ENCODE results near the gene MGRN1.

Gene MGRN1

GRCh38 chr16:4603624-4604170 lies 20.9 kb upstream of the MGRN1 start:
- no peak for DNase-seq

DNA sequence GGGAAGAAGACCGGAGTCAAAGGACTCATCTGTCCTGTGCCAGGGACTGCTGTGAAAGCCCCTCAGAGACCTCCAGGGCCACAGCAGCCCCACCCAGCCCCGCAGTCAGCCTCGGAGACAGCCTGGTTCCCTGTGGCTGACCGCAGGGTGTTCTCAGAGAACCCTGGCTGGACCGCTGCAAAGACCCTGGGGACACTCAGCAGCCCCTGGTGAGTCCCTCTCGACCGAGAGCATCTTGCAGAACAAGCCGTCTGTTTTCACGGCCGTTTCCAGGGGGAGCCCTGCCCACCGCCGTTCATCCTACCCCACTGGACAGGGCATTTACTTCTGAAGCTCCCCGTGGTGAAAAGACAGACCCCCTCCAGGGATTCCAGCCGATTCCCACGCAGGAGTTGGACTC lies 20.2 kb upstream of the MGRN1 start:
- no peak for DNase-seq
- intact Hi-C loops (cut with DNase I): no loop called here

More at GRCh38 chr16:4603624-4604170, 20.9 kb upstream of the MGRN1 start:
- intact Hi-C loops (cut with DNase I): no loop called here

DNA sequence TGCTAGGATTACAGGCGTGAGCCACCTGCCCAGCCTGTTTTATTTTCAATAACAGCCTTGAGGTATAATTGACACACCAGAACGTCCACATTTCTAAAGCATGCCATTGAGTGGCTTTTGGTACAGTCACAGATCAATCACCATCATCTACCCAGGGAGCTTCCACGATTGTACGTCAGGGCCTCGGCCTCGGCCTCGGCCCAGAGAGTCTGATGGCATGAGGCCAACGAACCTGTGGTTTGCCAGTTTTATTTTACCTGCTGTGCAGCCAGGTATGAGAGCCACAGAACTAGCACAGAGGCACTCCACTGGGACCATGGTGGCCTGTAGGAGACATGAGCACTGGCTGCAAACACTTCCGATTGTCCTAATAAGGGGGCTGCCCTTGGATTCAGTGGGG lies 18.3 kb upstream of the MGRN1 start:
- intact Hi-C loops (cut with DNase I): no loop called here
- no peak for DNase-seq

GRCh38 chr16:4607841-4608703 lies 16.6 kb upstream of the MGRN1 start:
- no peak for DNase-seq
- intact Hi-C loops (cut with DNase I): no loop called here

- DNase-seq: no peak
- intact Hi-C loops (cut with DNase I): no loop called here
These were observed 16.0 kb upstream of the MGRN1 start for GRCh38 chr16:4608704-4608980.

DNA sequence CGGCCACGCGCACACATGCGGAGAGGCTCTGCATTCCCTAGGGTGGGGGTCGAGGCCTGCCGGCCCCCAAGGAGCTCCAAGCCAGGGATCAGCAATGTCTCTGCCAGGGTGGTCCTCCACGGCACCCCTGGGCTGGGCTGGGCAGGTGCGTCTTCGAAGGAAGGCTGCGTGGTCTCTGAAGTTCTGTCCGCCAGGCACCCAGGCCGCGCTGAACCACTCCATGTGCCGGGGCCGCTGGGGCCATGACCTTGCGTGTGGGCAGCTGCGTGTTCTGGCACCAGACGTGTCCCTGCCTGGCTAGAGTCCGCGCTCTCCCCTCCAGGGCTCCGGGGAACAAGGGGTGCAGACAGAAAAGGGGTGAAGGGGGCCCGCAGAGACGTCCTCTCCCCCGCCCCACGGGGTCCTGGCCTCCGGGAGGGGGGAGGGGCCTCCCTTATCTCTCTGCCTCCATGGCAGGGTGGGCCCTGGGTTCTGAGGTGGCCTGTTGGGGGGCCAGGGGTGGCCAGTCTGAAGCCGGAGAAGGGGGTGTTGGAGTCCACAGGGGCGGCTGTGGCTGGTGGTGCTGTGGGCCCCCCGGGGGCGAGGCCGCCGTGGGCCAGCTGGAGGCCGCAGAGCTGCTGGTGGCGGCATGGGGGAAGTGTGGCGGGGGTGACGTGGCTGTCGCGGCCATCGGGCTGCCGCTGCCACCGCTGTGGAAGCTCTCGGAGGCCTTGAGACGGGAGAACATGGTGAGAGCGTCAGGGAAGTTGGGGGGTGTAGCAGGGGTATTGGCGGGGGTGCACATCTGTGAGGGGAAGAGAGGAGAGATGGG lies 15.2 kb upstream of the MGRN1 start:
- peak in 2 of 10 donors; percentile 75 to 84 for DNase-seq
- intact Hi-C loops (cut with DNase I): loop anchor here (10.0 kb wide), 1 partner anchor 105 kb away; no protein-coding TSS in a partner anchor

- intact Hi-C loops (cut with DNase I): loop anchor here (10.0 kb wide), 1 partner anchor 106 kb away; no protein-coding TSS in a partner anchor
- no peak for DNase-seq
These were observed 14.3 kb upstream of the MGRN1 start for GRCh38 chr16:4610011-4611005.

DNA sequence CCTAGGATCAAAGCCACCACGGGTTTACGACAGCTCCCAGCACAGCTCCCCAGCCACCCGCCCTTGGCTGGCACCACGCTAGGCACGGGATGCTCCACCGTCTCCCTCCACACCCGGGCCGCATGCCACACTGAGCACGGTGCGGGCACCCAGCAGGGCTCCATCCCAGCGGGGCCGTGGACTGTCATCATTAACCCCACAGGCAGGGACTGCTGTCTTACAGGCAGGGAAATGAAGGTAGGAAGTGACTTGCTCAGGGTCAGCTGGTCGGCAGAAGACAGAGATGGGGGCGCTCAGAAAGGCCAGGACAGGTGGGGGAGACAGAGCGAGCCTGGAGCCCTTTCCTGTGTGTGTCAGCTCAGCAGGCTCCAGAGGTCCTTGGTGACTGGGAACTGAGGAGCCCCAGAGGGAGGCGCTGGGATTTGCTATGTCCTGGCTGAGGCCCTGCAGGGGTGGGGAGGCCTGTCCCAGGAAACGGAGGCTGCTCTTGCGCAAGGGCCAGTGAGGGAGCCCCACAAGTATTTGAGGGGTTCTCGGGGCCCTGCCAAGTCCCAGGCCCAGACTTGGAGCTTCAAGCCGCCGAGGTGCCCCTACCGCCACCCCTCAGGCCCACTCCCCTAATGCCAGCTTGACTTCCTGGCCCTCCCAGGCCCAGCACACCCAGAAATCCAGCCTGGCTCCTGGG lies 13.1 kb upstream of the MGRN1 start:
- intact Hi-C loops (cut with DNase I): loop anchor here (10.0 kb wide), 1 partner anchor 107 kb away; no protein-coding TSS in a partner anchor
- DNase-seq: no peak

DNA sequence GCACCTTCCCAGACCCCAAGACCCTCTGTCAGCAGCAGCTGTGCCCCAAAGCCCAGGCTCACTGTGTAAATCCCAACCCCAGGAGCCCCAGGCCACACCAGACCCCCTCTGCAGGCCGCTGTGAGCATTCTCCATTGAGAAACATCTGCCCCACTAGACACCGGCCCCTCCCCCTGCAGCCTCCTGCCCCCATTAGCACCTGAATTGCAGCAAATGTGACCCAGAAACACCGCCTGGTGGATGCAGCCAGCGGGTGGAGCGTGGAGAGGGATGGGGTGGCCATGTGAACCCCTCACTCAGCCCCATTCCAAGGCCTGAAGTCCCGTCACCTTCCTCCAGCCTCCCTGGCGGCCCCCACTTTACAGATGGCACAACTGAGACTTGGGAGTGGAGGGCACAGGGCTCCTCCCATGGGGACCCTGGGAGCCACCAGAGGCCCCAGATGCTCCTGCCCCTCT lies 12.1 kb upstream of the MGRN1 start:
- intact Hi-C loops (cut with DNase I): loop anchor here (10.0 kb wide), 1 partner anchor 108 kb away; no protein-coding TSS in a partner anchor
- no peak for DNase-seq

- DNase-seq: no peak
- intact Hi-C loops (cut with DNase I): loop anchor here (10.0 kb wide), 1 partner anchor 108 kb away; no protein-coding TSS in a partner anchor
These were observed 11.5 kb upstream of the MGRN1 start for GRCh38 chr16:4612977-4613635.

DNA sequence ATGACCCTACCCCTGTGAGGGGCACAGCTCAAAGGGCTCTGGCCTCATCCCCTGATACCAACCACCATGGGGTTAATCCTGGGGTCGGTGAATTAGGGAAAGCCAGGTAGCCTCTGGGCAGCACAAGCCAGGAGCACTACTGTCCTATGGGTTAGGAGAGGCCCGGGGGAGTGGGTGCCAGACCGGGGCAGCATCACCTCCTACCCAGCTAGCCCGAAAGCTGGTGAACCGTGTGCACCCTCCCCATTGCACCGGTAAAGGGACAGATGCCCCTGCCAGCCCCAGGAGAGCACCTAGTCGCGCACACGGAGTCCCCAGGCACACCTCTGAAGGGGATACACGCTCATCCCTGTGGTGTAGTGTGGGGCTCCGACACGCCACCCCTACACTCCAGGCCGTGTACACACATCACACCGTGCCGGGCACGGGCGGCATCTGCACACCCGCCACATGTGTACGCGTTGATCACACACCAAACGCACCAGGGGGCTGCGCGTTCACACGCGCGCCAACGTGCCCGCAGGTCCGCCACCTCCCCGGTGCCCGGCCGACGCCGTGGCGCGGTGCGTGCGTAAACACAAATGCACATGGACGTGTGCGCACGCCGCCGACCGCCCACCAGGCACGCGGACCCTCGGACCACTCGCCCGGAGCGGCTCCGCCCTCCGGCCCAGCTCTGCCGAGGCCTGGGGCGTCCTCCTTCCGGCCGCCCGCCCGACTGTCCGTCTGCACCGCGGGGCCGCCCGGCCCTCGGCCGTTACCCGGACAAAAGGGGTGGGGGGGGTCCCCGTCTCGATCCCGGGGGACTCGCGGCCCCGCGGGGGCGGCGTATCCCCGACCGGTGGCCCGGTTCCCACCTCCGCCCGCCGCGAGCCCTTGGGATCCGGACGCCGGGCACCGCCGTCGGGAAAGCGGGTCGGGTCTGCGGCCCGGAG lies 10.7 kb upstream of the MGRN1 start:
- DNase-seq: peak in 3 of 10 donors; percentile 18 to 83 (median 82)
- intact Hi-C loops (cut with DNase I): loop anchor here (10.0 kb wide), 1 partner anchor 109 kb away; no protein-coding TSS in a partner anchor

DNA sequence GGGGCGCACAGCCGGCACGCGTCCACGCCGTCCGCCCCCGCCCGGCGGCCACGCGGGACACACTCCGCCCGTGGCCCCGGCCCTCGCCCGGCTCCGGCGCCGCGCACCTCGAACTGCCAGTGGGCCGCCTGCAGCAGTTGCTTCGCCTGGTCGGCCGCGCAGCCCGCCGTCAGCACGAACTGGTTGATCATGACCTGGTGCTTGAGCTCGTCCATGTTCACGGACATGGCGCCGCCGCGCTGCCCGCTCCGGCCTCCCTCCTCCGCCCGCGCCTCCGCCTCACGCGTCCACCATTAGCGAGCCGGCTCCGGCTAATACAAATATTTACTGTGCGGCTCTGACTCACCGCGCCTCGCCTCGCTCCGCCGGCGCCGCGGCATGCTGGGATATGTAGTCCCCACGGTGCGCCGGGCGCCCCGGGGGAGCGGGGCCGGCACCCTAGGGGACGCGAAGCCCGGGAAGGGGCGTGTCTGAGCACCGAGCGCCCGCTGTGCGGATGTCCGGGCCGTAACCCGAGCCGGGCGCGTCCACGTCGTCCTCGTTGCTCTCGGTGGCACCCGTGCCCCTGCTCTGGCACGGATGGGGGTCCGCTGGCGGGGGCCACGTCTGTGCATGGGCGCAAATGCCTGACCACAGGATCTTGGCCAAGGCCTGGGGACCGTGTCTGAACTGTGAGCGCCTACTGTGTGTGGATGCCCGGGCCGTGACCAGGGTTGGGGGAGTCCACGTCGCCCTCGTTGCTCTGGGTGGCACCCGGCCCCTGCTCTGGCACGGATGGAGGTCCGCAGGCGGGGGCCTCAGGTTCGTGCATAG lies 9.8 kb upstream of the MGRN1 start, which contains the start of gene UBALD1:
TSS of gene UBALD1 (minus strand) at position 318 of the 813 bp plus-strand sequence. CDS start at position 227, 91 bp downstream.
- intact Hi-C loops (cut with DNase I): loop anchor here (5.0 to 10.0 kb wide), 2 partner anchors 78 to 110 kb away; partner anchors contain the start of gene NUDT16L1

DNA sequence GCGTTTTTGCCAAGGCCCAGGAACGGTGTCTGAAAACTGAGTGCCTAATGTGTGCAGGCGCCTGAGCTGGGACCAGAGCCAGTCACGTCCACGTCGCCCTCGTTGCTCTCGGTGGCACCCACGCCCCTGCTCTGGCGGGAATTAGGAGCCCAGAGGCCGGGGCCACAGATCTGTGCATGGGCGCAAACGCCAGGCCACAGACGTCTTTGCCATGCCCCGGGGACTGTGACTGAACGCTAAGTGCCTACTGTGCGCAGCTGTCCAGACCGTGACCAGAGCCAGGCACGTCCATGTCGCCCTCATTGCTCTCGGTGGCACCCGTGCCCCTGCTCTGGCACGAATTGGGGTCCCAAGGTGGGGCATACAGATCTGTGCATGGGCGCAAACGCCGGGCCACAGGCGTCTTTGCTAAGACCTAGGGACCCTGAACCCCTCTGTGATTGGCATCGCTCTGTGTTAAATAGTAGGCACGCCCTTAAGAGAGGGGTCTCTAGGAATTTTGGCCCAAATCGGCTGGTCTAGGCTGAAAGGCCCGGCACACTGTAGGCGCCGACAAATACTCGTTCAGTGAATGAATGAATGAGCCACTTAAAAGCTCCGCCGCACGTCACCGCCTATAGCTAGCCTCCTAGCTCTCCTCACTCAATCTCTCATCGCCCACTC lies 9.1 kb upstream of the MGRN1 start:
- DNase-seq: no peak
- intact Hi-C loops (cut with DNase I): loop anchor here (1.0 to 10.0 kb wide), 3 partner anchors 77 to 111 kb away; partner anchors contain the start of genes CDIP1 and NUDT16L1

More for the DNA sequence above, 9.8 kb upstream of the MGRN1 start, which contains the start of gene UBALD1:
- DNase-seq: peak; percentile 72 to 97 (median 82)

DNA sequence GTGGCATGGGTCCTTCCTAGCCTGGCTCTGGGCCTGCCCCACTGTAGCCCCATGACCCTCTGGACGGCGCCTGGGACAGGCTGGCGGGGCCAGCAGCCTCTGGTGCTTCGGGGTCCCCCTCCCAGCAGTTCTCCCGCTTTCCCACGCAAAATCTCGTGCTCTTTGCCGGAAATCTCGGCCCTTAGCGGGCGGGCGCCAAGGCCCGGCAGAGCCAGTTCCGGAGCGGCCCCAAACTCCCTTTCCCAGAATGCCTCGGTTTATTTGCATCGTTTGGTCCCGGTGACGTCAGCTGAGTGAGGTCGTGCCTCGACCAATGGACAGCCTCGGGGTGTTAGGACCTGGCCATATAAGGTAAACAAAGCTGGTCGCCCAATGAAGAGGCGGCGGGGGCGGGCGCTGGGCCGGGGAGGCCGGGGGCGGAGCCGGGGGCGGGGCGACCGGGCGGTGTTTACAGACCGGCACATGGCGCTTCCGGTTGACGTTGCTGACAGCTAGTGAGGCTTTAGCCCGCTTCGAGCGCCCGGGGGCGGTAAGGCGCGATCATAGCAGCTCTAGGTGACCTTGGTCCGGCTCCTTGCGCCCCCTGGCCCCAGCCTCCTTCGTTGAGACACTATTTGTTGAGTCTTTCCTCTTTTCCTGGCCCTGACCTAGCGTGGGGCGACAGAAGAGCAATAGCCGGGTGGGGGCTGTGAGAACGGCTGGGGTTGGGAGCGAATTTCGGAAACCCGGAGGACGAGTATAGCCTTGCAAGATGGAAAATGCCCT lies 8.4 kb upstream of the MGRN1 start:
- DNase-seq: peak; percentile 98 to 100 (median 99)
- intact Hi-C loops (cut with DNase I): loop anchor here (1.0 to 10.0 kb wide), 3 partner anchors 76 to 111 kb away; partner anchors contain the start of genes CDIP1 and NUDT16L1

DNA sequence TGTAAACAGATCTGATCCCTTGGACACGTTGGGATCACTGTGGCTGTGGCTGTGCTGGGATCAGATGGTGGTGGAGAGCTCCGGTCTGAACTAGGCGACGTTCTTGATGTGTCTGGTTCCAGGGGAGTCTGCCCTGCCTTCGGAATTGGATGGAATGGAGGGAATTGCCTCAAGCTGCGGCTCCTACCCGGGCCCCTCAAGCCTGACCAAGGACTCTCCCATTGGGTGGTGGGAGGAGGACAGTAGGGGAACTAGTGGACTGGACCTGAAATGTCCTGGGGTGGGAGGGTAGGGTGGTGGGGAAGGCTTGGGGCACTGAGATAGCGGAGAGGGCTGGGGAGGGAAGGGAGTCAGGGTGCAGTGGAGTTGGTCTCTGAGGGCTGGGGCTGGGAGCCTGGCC lies 6.7 kb upstream of the MGRN1 start:
- DNase-seq: no peak
- intact Hi-C loops (cut with DNase I): loop anchor here (5.0 to 10.0 kb wide), 2 partner anchors 74 to 113 kb away; partner anchors contain the start of gene NUDT16L1

Data from posterior cingulate gyrus (tissue), 11 donors.